ENCODE data around the gene STK32A. TPM values are rescaled to one million over a fixed set of nuclear protein-coding genes. Genes with fewer than 3 reads are reported as not detected.

Gene STK32A
- polyA plus RNA-seq, 2 donors: 0.04 to 0.09 TPM

DNA sequence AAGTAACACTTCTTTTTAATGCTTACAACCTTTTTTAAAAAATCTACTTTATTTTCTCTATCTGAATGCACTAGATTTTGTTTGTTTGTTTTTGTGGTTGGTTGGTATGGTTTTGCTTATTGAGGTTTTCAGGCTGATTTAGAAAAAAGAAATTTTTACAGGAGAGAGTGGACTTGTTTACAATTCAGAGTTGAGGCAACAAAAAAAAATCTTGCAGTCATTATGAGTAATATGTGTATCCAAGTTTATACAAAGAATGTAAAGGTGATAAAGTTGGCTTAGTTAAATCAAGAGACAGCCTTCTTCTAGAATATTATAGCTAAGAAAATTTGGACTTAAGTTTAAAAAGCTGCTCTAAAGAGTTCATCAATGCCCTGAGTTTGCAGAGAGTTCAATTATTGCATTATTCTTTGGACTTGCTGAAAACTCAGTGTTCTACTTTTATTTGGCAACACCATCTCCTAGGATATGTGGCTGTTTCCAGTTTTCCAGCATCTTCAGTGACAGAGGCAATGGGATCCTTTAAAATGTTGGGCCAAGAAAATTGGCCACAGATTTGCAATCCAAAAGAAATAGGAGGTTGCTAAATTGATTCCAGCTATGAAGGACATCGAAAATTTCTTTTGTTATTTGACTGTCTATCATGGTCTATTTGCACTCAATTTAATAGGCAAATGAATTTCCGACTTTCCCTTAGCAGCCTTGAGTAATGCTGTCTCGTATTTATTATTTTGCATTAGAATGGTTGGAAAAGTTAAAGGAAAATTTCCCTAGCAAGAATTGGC is 10.7 kb downstream of the STK32A start:
- H3K27me3 ChIP-seq (ENCODE audit: control insufficient read depth in 1 of 2, insufficient read depth in 2 of 2, low read length in 2 of 2): no peaks in the 10 kb centered on the region

DNA sequence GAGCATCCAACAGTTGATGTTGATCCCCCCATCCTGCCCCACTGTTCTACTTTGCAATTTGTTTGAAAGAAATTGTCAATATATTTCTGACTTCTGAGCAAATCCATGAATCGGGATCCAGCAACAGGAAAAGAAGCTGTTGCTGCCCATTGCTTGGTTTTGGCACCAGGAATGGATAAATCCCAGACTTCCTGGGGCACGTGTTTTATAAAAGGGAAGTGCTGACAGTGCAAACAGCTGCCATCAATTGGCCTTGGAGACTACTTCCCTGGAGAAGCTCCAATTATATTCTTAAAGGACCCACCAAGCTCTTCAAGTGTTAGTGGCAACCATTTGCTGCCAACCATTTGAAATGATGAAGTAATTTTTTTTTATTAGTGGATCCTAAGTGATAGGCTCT is 13.7 kb downstream of the STK32A start:
- H3K27me3 ChIP-seq (ENCODE audit: control insufficient read depth in 1 of 2, insufficient read depth in 2 of 2, low read length in 2 of 2): no peaks in the 10 kb centered on the region
- no peak overlapping the region for H3K4me3 ChIP-seq (ENCODE audit: low read depth in 1 of 2, low read length in 2 of 2)
- 38 to 39% methylated on average over 2 of the region's 2 CpGs for WGBS, 2 donors
- no peaks in the 10 kb centered on the region for H3K9me3 ChIP-seq (ENCODE audit: control insufficient read depth in 2 of 2, insufficient read depth in 1 of 2, low read depth in 1 of 2, low read length in 1 of 2)
- no peaks in the 10 kb centered on the region for H3K36me3 ChIP-seq (ENCODE audit: control insufficient read depth in 2 of 2, insufficient read depth in 2 of 2, low read length in 1 of 2)
- no peaks in the 10 kb centered on the region for H3K4me1 ChIP-seq (ENCODE audit: control insufficient read depth in 2 of 2, insufficient read depth in 2 of 2, low read length in 1 of 2)
- H3K27ac ChIP-seq (ENCODE audit: low read depth in 2 of 2, low read length in 1 of 2): no peak overlapping the region

More for the DNA sequence above, 10.7 kb downstream of the STK32A start:
- Histone ChIP-seq H3K27ac (ENCODE audit: low read depth in 2 of 2, low read length in 1 of 2) (no peak overlapping the region), H3K36me3 (ENCODE audit: control insufficient read depth in 2 of 2, insufficient read depth in 2 of 2, low read length in 1 of 2) (no peaks in the 10 kb centered on the region), H3K4me1 (ENCODE audit: control insufficient read depth in 2 of 2, insufficient read depth in 2 of 2, low read length in 1 of 2) (no peaks in the 10 kb centered on the region), H3K4me3 (ENCODE audit: low read depth in 1 of 2, low read length in 2 of 2) (no peak overlapping the region), H3K9me3 (ENCODE audit: control insufficient read depth in 2 of 2, insufficient read depth in 1 of 2, low read depth in 1 of 2, low read length in 1 of 2) (no peaks in the 10 kb centered on the region)
- WGBS, 2 donors: 68 to 73% methylated on average over 3 of the region's 3 CpGs

DNA sequence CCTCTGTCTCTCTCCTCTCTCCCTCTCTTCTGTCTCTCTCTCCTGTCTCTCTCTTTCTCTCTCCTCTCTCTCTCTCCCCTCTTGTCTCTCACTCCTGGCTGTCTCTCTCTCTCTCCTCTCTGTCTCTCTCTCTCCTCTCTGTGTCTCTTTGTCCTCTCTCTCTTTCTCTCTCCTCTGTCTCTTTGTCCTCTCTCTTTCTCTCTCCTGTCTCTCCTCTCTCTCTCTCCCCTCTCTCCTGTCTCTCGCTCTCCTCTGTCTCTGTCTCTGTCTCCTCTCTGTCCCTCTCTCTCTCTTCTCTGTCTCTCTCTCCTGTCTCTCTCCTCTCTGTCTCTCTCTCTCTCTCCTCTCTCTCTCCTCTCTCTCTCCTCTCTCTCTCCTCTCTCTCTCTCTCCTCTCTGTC is 25.0 kb downstream of the STK32A start:
- no peaks in the 10 kb centered on the region for H3K27me3 ChIP-seq (ENCODE audit: control insufficient read depth in 1 of 2, insufficient read depth in 2 of 2, low read length in 2 of 2)
- no peaks in the 10 kb centered on the region for H3K36me3 ChIP-seq (ENCODE audit: control insufficient read depth in 2 of 2, insufficient read depth in 2 of 2, low read length in 1 of 2)
- no peaks in the 10 kb centered on the region for H3K9me3 ChIP-seq (ENCODE audit: control insufficient read depth in 2 of 2, insufficient read depth in 1 of 2, low read depth in 1 of 2, low read length in 1 of 2)
- no peaks in the 10 kb centered on the region for H3K4me1 ChIP-seq (ENCODE audit: control insufficient read depth in 2 of 2, insufficient read depth in 2 of 2, low read length in 1 of 2)
- 95 to 100% methylated on average over 1 of the region's 1 CpG for WGBS, 2 donors
- H3K27ac ChIP-seq (ENCODE audit: low read depth in 2 of 2, low read length in 1 of 2): no peak overlapping the region
- H3K4me3 ChIP-seq (ENCODE audit: low read depth in 1 of 2, low read length in 2 of 2): no peak overlapping the region

DNA sequence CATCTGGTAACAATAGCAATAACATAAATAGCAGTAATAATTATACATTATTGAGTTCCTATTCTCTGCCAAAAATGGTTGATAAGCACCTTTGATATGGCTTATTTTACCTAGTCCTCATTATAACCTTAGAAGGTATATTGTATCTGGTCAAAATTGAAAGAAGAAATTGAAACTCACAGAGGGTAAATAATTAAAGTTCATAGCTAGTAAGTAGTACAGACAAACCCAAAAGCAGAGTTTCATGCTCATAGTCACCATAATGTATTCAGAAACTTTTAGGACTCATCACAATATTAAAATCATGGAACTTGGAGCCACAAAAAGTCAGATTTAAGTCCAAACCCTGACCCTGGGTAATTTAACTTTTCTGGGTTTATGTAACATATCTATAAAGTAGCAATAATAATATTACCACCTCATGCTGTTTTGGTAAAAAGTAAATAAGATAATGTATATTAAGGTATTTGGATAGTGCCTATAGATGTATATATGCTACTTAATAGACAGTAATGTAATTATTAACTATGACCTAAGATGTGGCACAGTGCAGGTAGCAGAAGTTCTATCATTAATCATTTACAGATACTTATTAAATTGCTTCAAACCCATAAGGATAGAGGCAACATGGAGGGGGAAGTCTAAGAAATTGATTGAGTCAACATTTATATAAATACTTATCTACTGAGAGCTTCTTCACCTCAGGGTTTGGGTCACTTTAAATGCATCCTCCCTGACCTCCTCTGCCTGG is 32.4 kb downstream of the STK32A start:
- Histone ChIP-seq H3K36me3 (ENCODE audit: control insufficient read depth in 2 of 2, insufficient read depth in 2 of 2, low read length in 1 of 2) (no peaks in the 10 kb centered on the region), H3K4me1 (ENCODE audit: control insufficient read depth in 2 of 2, insufficient read depth in 2 of 2, low read length in 1 of 2) (no peaks in the 10 kb centered on the region), H3K4me3 (ENCODE audit: low read depth in 1 of 2, low read length in 2 of 2) (no peak overlapping the region), H3K9me3 (ENCODE audit: control insufficient read depth in 2 of 2, insufficient read depth in 1 of 2, low read depth in 1 of 2, low read length in 1 of 2) (no peaks in the 10 kb centered on the region), H3K27ac (ENCODE audit: low read depth in 2 of 2, low read length in 1 of 2) (no peak overlapping the region), H3K27me3 (ENCODE audit: control insufficient read depth in 1 of 2, insufficient read depth in 2 of 2, low read length in 2 of 2) (no peaks in the 10 kb centered on the region)

DNA sequence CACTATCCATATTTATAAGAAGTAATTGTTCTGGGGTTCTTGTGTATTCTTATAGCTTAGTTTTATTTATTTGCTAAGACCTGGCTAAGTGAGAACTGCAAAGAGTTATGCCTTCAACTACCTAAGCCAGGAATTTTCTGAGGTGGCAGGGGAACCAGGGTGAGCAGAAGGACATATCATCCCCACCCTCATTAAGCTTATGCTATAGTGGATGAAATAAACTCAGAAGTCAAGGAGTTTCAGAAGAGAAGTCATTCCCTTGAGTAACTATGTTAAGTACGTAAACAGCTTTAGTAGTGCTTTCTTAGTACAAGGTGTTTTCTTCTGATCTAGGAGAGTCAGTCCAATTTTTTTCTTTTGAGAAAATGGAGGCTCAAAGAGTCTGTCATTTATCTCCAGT is 41.7 kb downstream of the STK32A start:
- 85 to 86% methylated on average over 1 of the region's 1 CpG for WGBS, 2 donors
- Histone ChIP-seq H3K27me3 (ENCODE audit: control insufficient read depth in 1 of 2, insufficient read depth in 2 of 2, low read length in 2 of 2) (no peaks in the 10 kb centered on the region), H3K4me1 (ENCODE audit: control insufficient read depth in 2 of 2, insufficient read depth in 2 of 2, low read length in 1 of 2) (no peaks in the 10 kb centered on the region), H3K4me3 (ENCODE audit: low read depth in 1 of 2, low read length in 2 of 2) (no peak overlapping the region), H3K36me3 (ENCODE audit: control insufficient read depth in 2 of 2, insufficient read depth in 2 of 2, low read length in 1 of 2) (no peaks in the 10 kb centered on the region), H3K9me3 (ENCODE audit: control insufficient read depth in 2 of 2, insufficient read depth in 1 of 2, low read depth in 1 of 2, low read length in 1 of 2) (peaks cover 0 to 3% of the 10 kb centered on the region in 2 donors), H3K27ac (ENCODE audit: low read depth in 2 of 2, low read length in 1 of 2) (no peak overlapping the region)

DNA sequence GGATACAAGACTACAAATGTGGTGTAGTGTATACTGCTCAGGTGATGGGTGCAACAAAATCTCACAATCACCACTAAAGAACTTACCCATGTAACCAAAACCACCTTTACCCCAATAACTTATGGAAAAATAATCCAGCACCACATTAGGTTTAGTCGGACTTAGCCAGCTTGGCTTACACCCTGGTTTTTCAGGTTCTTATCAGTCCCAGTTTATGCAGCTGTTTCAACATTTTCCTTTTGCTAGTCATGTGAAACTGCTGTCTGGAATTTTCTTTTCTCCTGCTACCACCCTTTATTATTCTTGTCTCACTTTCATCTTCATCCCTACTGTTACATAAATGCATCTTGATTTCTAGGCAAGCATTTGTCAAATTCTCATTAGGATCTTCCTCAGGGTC is 51.5 kb downstream of the STK32A start:
- WGBS, 2 donors: 40 to 73% methylated on average over 1 of the region's 1 CpG
- no peak overlapping the region for H3K27ac ChIP-seq (ENCODE audit: low read depth in 2 of 2, low read length in 1 of 2)
- no peaks in the 10 kb centered on the region for H3K36me3 ChIP-seq (ENCODE audit: control insufficient read depth in 2 of 2, insufficient read depth in 2 of 2, low read length in 1 of 2)
- no peaks in the 10 kb centered on the region for H3K9me3 ChIP-seq (ENCODE audit: control insufficient read depth in 2 of 2, insufficient read depth in 1 of 2, low read depth in 1 of 2, low read length in 1 of 2)
- H3K27me3 ChIP-seq (ENCODE audit: control insufficient read depth in 1 of 2, insufficient read depth in 2 of 2, low read length in 2 of 2): no peaks in the 10 kb centered on the region
- H3K4me1 ChIP-seq (ENCODE audit: control insufficient read depth in 2 of 2, insufficient read depth in 2 of 2, low read length in 1 of 2): no peaks in the 10 kb centered on the region
- H3K4me3 ChIP-seq (ENCODE audit: low read depth in 1 of 2, low read length in 2 of 2): no peak overlapping the region

DNA sequence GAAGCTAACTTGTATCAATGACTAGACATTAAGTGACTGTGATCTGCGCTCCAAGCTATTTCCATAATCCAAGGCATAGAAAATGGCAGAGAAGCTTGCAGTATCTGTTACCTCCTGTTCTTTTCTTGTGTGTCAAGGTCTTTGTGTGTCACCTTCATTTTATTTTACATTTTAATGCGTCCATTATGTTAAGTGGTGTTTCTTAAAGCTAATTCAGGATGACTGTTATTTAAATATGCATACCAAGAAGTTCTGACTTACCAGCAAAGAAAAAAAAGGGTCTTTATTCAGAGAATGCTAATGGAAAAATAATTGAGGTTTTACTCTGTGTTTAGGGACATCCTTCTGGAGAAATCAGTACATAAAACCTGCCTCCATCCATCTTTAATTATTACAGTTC is 52.3 kb downstream of the STK32A start:
- Histone ChIP-seq H3K9me3 (ENCODE audit: control insufficient read depth in 2 of 2, insufficient read depth in 1 of 2, low read depth in 1 of 2, low read length in 1 of 2) (no peaks in the 10 kb centered on the region), H3K36me3 (ENCODE audit: control insufficient read depth in 2 of 2, insufficient read depth in 2 of 2, low read length in 1 of 2) (no peaks in the 10 kb centered on the region), H3K27me3 (ENCODE audit: control insufficient read depth in 1 of 2, insufficient read depth in 2 of 2, low read length in 2 of 2) (no peaks in the 10 kb centered on the region), H3K27ac (ENCODE audit: low read depth in 2 of 2, low read length in 1 of 2) (no peak overlapping the region), H3K4me3 (ENCODE audit: low read depth in 1 of 2, low read length in 2 of 2) (no peak overlapping the region), H3K4me1 (ENCODE audit: control insufficient read depth in 2 of 2, insufficient read depth in 2 of 2, low read length in 1 of 2) (no peaks in the 10 kb centered on the region)
- 77 to 78% methylated on average over 2 of the region's 2 CpGs for WGBS, 2 donors

DNA sequence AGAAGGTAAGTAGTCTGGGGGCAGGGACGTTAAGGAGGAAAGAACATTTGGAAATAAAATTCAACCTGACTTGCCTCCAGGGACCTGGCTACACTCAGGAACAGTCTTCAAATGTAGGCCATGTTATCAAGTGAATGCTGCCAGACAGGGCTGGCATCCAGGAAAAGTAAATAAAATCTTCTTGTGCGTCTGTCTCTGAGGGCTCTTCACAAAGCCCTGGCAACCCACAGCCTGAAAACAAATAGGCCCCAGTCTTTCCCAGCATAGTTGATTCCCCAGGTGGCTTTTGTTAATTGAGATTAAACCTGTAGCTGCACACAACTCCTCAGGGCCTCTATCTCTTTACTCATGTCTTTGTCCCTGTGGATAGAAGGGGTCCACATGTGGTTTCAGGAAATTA is 55.4 kb downstream of the STK32A start:
- 40 to 45% methylated on average over 2 of the region's 2 CpGs for WGBS, 2 donors
- Histone ChIP-seq H3K4me3 (ENCODE audit: low read depth in 1 of 2, low read length in 2 of 2) (no peak overlapping the region), H3K4me1 (ENCODE audit: control insufficient read depth in 2 of 2, insufficient read depth in 2 of 2, low read length in 1 of 2) (no peaks in the 10 kb centered on the region), H3K36me3 (ENCODE audit: control insufficient read depth in 2 of 2, insufficient read depth in 2 of 2, low read length in 1 of 2) (no peaks in the 10 kb centered on the region), H3K27me3 (ENCODE audit: control insufficient read depth in 1 of 2, insufficient read depth in 2 of 2, low read length in 2 of 2) (no peaks in the 10 kb centered on the region), H3K27ac (ENCODE audit: low read depth in 2 of 2, low read length in 1 of 2) (no peak overlapping the region), H3K9me3 (ENCODE audit: control insufficient read depth in 2 of 2, insufficient read depth in 1 of 2, low read depth in 1 of 2, low read length in 1 of 2) (no peaks in the 10 kb centered on the region)

DNA sequence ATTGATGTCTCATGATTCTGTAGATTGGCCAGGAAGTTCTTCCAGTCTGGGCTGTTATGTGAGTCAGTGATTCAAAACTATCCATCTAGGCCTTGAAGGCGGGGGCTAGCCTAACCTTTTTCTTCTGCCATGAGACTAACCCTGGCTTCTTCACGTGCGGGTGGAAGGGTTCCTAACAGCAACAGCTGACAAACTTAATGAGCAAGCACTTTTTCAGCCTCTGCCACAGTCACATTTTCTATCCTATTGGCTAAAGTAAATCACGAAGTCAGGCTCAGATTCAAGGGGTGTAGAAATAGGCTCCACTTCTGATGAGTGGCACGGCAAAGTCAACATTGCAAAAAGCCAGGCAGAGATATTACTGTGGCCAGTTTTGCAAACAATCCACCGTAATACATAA is 68.4 kb downstream of the STK32A start:
- Histone ChIP-seq H3K4me1 (ENCODE audit: control insufficient read depth in 2 of 2, insufficient read depth in 2 of 2, low read length in 1 of 2) (no peaks in the 10 kb centered on the region), H3K27me3 (ENCODE audit: control insufficient read depth in 1 of 2, insufficient read depth in 2 of 2, low read length in 2 of 2) (no peaks in the 10 kb centered on the region), H3K4me3 (ENCODE audit: low read depth in 1 of 2, low read length in 2 of 2) (no peak overlapping the region), H3K9me3 (ENCODE audit: control insufficient read depth in 2 of 2, insufficient read depth in 1 of 2, low read depth in 1 of 2, low read length in 1 of 2) (no peaks in the 10 kb centered on the region), H3K36me3 (ENCODE audit: control insufficient read depth in 2 of 2, insufficient read depth in 2 of 2, low read length in 1 of 2) (no peaks in the 10 kb centered on the region), H3K27ac (ENCODE audit: low read depth in 2 of 2, low read length in 1 of 2) (peak overlapping the region; percentile 7 to 71)
- 75 to 76% methylated on average over 6 of the region's 6 CpGs for WGBS, 2 donors

DNA sequence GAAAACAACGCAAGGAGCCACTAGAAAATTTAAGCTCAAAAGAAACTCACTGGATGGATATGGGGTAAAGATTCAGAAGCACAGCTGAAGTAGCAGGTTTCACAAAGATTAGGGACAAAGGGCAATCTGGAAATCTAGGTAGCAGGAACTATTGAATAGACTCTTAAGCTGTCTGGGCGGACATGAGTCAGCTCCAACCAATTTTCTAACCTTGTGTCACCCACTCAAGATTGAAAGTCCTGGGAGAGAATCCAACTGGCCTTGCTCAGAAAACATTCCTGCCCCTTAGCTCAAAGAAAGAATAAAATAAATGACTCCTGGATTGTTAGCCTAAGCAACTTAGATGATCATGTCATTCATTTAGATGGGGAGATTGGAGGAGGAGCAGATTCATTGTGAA is 69.2 kb downstream of the STK32A start:
- WGBS, 2 donors: 52 to 56% methylated on average over 2 of the region's 2 CpGs
- H3K4me3 ChIP-seq (ENCODE audit: low read depth in 1 of 2, low read length in 2 of 2): no peak overlapping the region
- peak overlapping the region in 1 of 2 donors; percentile 61 for H3K27ac ChIP-seq (ENCODE audit: low read depth in 2 of 2, low read length in 1 of 2)
- H3K27me3 ChIP-seq (ENCODE audit: control insufficient read depth in 1 of 2, insufficient read depth in 2 of 2, low read length in 2 of 2): no peaks in the 10 kb centered on the region
- H3K36me3 ChIP-seq (ENCODE audit: control insufficient read depth in 2 of 2, insufficient read depth in 2 of 2, low read length in 1 of 2): no peaks in the 10 kb centered on the region
- H3K4me1 ChIP-seq (ENCODE audit: control insufficient read depth in 2 of 2, insufficient read depth in 2 of 2, low read length in 1 of 2): no peaks in the 10 kb centered on the region
- no peaks in the 10 kb centered on the region for H3K9me3 ChIP-seq (ENCODE audit: control insufficient read depth in 2 of 2, insufficient read depth in 1 of 2, low read depth in 1 of 2, low read length in 1 of 2)

Data from esophagus (tissue), 2 donors.